Lung (tissue), 12 donors: ENCODE measurements around the gene CES2. TPM values are rescaled to one million over a fixed set of nuclear protein-coding genes. Genes with fewer than 3 reads are reported as not detected.

Experiments
- ATAC-seq: fragments of 200-7000 bp; cut with Tn5 transposase; one replicate; pipeline ENCODE4 v1.9.1; 2020; ENCODE audit warnings: moderate number of reproducible peaks; ENCODE audit not compliant: insufficient read depth, low FRiP score
- DNase-seq, 3 donors: peaks; one replicate each; pipeline ENCODE4 v3.0.0-alpha.2; 2013 to 2017
- H3K27ac ChIP-seq, 2 donors: one replicate each; pipeline ENCODE4 v1.5.1; 2013; ENCODE audit warnings: mild to moderate bottlenecking in 2 of 2, moderate library complexity in 2 of 2, control low read depth in 1 of 2, inconsistent platforms in 1 of 2, low read depth in 1 of 2, low read length in 1 of 2
- H3K27me3 ChIP-seq, 3 donors: one replicate each; pipeline ENCODE4 v1.5.1; 2013; ENCODE audit warnings: low read length in 2 of 3; ENCODE audit not compliant: control insufficient read depth in 3 of 3, insufficient read depth in 3 of 3
- H3K36me3 ChIP-seq, 4 donors: one replicate each; pipeline ENCODE4 v1.5.1; 2013; ENCODE audit warnings: low read length in 4 of 4, mild to moderate bottlenecking in 1 of 4, moderate library complexity in 1 of 4; ENCODE audit not compliant: control insufficient read depth in 4 of 4, insufficient read depth in 4 of 4
- H3K4me1 ChIP-seq, 5 donors: one replicate each; pipeline ENCODE4 v1.5.1; 2013; ENCODE audit warnings: low read length in 5 of 5, mild to moderate bottlenecking in 2 of 5, moderate library complexity in 1 of 5; ENCODE audit not compliant: control insufficient read depth in 5 of 5, insufficient read depth in 5 of 5
- H3K4me3 ChIP-seq: one replicate; pipeline ENCODE4 v1.5.1; 2013; ENCODE audit warnings: mild to moderate bottlenecking, control low read depth, moderate library complexity
- H3K9ac ChIP-seq, 2 donors: one replicate each; pipeline ENCODE4 v1.5.1; 2013; ENCODE audit warnings: low read length in 2 of 2, control low read depth in 1 of 2; ENCODE audit not compliant: insufficient read depth in 1 of 2
- H3K9me3 ChIP-seq, 4 donors: one replicate each; pipeline ENCODE4 v1.5.1; 2013; ENCODE audit warnings: low read length in 3 of 4, mild to moderate bottlenecking in 1 of 4, moderate library complexity in 1 of 4; ENCODE audit not compliant: control insufficient read depth in 4 of 4, insufficient read depth in 3 of 4
- WGBS, 2 donors: extraction: QIAGEN DNeasy Blood & Tissue Kit; methylation state at CpG; one replicate each; pipeline ENCODE4 v1.1.7; 2013; 5-methylcytosine and 5-hydroxymethylcytosine counted together
- polyA plus RNA-seq, 2 donors: library from polyadenylated mRNA; stranded (reverse); fragments of 200-250 nt; gene quantifications; one replicate each; pipeline ENCODE4 v1.2.1, GENCODE V29; 2013
- total RNA-seq, 2 donors: library from RNA; depleted of rRNA in 1 of 2; stranded (reverse); fragments of >200 nt in 1 of 2; gene quantifications; one replicate each; pipeline ENCODE4 v1.2.1, GENCODE V29; 2014 to 2021
- TF ChIP-seq, protein P1 (sequence below): IDR thresholded peaks from 2 replicates; pipeline ENCODE4 v1.5.1; 2012; ENCODE audit warnings: mild to moderate bottlenecking; ENCODE audit errors: control extremely low read depth, extremely low read depth
- donor health status: control.
- donor health status: control.
- donor health status: Bipolar disorder and iron deficiency.
- donor health status: healthy.
- donor health status: DM: yes; HTN: yes; CAD: no.

The CES2 gene
- total and polyA plus RNA-seq, 4 donors: 24.6 to 51.0 (median 26.2) TPM

DNA sequence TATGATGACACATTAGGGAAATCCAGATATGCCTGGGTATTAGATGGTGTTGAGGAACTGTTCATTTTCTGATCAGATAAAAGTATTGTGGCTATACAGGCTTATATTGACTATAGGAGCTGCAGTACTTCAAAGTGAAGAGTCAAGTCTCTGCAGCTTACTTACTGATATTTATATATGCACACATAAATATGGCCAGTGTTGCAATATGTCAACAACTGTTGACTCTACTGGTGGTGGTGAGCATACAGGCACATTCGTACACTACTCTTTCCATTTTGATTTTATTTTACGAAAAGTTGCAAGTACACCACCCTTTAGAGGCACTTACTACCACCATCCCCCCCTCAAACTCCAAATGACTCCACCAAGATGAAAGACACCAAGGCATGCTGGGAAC is 3.7 kb upstream of the CES2 start:
- H3K9ac ChIP-seq: no peak overlapping the region
- 86 to 91% methylated on average over 2 of the region's 2 CpGs for WGBS, 2 donors
- no peaks in the 10 kb centered on the region for H3K27me3 ChIP-seq
- TF ChIP-seq, protein P1, sequence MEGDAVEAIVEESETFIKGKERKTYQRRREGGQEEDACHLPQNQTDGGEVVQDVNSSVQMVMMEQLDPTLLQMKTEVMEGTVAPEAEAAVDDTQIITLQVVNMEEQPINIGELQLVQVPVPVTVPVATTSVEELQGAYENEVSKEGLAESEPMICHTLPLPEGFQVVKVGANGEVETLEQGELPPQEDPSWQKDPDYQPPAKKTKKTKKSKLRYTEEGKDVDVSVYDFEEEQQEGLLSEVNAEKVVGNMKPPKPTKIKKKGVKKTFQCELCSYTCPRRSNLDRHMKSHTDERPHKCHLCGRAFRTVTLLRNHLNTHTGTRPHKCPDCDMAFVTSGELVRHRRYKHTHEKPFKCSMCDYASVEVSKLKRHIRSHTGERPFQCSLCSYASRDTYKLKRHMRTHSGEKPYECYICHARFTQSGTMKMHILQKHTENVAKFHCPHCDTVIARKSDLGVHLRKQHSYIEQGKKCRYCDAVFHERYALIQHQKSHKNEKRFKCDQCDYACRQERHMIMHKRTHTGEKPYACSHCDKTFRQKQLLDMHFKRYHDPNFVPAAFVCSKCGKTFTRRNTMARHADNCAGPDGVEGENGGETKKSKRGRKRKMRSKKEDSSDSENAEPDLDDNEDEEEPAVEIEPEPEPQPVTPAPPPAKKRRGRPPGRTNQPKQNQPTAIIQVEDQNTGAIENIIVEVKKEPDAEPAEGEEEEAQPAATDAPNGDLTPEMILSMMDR: no peak
- H3K27ac ChIP-seq: no peak overlapping the region
- H3K4me3 ChIP-seq: no peak overlapping the region
- H3K4me1 ChIP-seq: peaks cover 0 to 30% (median 16%) of the 10 kb centered on the region in 5 donors
- DNase-seq (no peak), ATAC-seq (no peak)
- peaks cover 0 to 15% (median 3%) of the 10 kb centered on the region in 4 donors for H3K36me3 ChIP-seq
- H3K9me3 ChIP-seq: no peaks in the 10 kb centered on the region

DNA sequence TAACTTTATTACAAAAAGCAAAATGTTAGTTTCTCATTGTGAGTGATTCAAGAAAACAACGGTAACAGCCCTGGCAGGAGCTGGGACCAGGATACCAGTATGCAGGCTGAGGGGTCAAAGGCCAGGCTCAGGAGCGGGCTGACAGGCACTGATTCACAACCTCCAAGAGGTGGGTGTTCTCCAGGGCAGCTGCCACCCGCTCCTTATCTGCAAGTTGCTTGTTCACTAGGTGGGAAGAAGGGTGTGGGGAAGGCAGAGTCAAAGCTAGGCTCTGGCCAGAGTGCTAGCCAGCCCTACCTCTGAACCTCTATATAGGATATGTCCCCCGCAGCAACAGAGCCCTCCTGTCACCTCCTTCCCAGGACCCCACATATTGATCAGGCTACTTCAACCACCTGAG is 3.2 kb upstream of the CES2 start:
- no peak overlapping the region for H3K4me3 ChIP-seq
- H3K27ac ChIP-seq: no peak overlapping the region
- no peak for DNase-seq
- WGBS, 2 donors: 93 to 98% methylated on average over 4 of the region's 4 CpGs
- peaks cover under 1 to 30% (median 16%) of the 10 kb centered on the region in 5 donors for H3K4me1 ChIP-seq
- no peak for ATAC-seq
- TF ChIP-seq, protein P1: no peak
- H3K9me3 ChIP-seq: no peaks in the 10 kb centered on the region
- peaks cover 0 to 15% (median 4%) of the 10 kb centered on the region in 4 donors for H3K36me3 ChIP-seq
- no peak overlapping the region for H3K9ac ChIP-seq
- H3K27me3 ChIP-seq: no peaks in the 10 kb centered on the region

DNA sequence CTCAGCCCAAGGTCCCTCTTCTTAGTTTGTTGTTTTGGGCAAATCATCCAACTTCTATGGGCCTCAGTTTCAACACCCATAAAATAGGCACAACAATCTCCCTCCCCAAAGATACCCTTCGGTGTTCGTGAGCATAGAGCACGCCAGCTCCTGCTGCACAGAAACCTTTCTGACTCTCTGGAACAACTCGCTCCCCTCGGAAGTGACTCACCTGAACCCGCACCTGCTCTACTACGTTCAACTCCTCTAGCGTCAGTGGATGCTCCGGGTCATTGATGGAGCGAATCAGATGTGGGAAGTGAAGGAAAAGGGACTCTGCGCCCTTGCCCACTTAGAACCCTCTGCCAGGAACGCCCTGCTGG is 1.6 kb upstream of the CES2 start:
- TF ChIP-seq, protein P1: no peak
- Histone ChIP-seq H3K4me1 (peaks cover 7 to 28% (median 16%) of the 10 kb centered on the region in 5 donors), H3K9ac (peak overlapping the region; percentile 90 to 92), H3K27ac (peak overlapping the region; percentile 93 to 97), H3K27me3 (no peaks in the 10 kb centered on the region), H3K9me3 (no peaks in the 10 kb centered on the region), H3K4me3 (peak overlapping the region; percentile 95), H3K36me3 (peaks cover 0 to 15% (median 11%) of the 10 kb centered on the region in 4 donors)
- DNase-seq (no peak), ATAC-seq (peak; percentile 2)
- WGBS, 2 donors: 2% methylated on average over 12 of the region's 12 CpGs
